H1 (cell line): ENCODE measurements around the gene VPS13A. TPM values are rescaled to one million over a fixed set of nuclear protein-coding genes. Genes with fewer than 3 reads are reported as not detected.

Experiments
- CTCF ChIA-PET: fragments of 300-600 bp; sonication (Branson Sonifier 250); formaldehyde crosslinking; loops from one replicate; lab custom pipeline; 2021; ENCODE audit not compliant: partially characterized antibody; lab: Charles Lee
- POLR2A ChIA-PET: fragments of 300-600 bp; sonication (Branson Sonifier 250); formaldehyde crosslinking; loops from one replicate; lab custom pipeline; 2021; ENCODE audit warnings: inconsistent platforms; ENCODE audit not compliant: partially characterized antibody; lab: Charles Lee
- DNase-seq, 2 experiments: peaks; one replicate each; pipeline versions ENCODE4 v3.0.0 to v3.0.0-alpha.2; 2010 to 2022; ENCODE audit warnings: low spot score in 2 of 2, low read depth in 1 of 2, mixed read lengths in 1 of 2
- FAIRE-seq: peaks from 2 replicates; lab custom pipeline; 2011; peaks lifted over from hg19 to GRCh38; lab: Jason Lieb, UNC
- H2AFZ ChIP-seq: 2 replicates; pipeline ENCODE4 v1.8.1; 2012; ENCODE audit warnings: low read length, inconsistent platforms
- H2AK5ac ChIP-seq: 2 replicates; pipeline ENCODE4 v1.6.1; 2013; ENCODE audit warnings: low read depth, low read length
- H2BK120ac ChIP-seq: replicated peaks from 2 replicates; pipeline ENCODE3; 2013; ENCODE audit warnings: low read depth, low read length, inconsistent platforms
- H2BK12ac ChIP-seq: 2 replicates; pipeline ENCODE4 v1.6.1; 2013; ENCODE audit warnings: low read depth, low read length
- H2BK15ac ChIP-seq: 2 replicates; pipeline ENCODE4 v1.6.1; 2013; ENCODE audit warnings: low read length
- H2BK20ac ChIP-seq: 2 replicates; pipeline ENCODE4 v1.6.1; 2013; ENCODE audit warnings: low read length
- H2BK5ac ChIP-seq: 2 replicates; pipeline ENCODE4 v1.6.1; 2013; ENCODE audit warnings: low read depth, low read length
- H3K14ac ChIP-seq: 2 replicates; pipeline ENCODE4 v1.6.1; 2013; ENCODE audit warnings: inconsistent platforms; ENCODE audit not compliant: insufficient read length
- H3K18ac ChIP-seq: 2 replicates; pipeline ENCODE4 v1.6.1; 2013; ENCODE audit warnings: low read length; ENCODE audit errors: extremely low read depth
- H3K23ac ChIP-seq: 2 replicates; pipeline ENCODE4 v1.6.1; 2013; ENCODE audit warnings: inconsistent platforms; ENCODE audit not compliant: insufficient read length
- H3K23me2 ChIP-seq: 2 replicates; pipeline ENCODE4 v1.6.1; 2013; ENCODE audit warnings: low read depth, low read length
- H3K27ac ChIP-seq: 2 replicates; pipeline ENCODE4 v1.6.1; 2011; ENCODE audit warnings: low read depth, low read length, inconsistent platforms
- H3K27me3 ChIP-seq, 4 experiments: replicated peaks in 1 of 4; 1 replicate in 1 of 4; 2 replicates in 3 of 4; pipeline versions ENCODE4 v1.6.1 to v1.8.1; 2011 to 2013; ENCODE audit warnings: low read length in 3 of 4, mild to moderate bottlenecking in 3 of 4, inconsistent platforms in 2 of 4, mixed read lengths in 2 of 4, moderate library complexity in 1 of 4; ENCODE audit not compliant: control insufficient read depth in 3 of 4, insufficient read depth in 3 of 4; ENCODE audit errors: extremely low read depth in 1 of 4
- H3K36me3 ChIP-seq, 4 experiments: 2 replicates each; pipeline versions ENCODE4 v1.6.1 to v1.8.1; 2011 to 2013; ENCODE audit warnings: mild to moderate bottlenecking in 4 of 4, low read length in 3 of 4, moderate library complexity in 2 of 4, control low read depth in 1 of 4, inconsistent platforms in 1 of 4; ENCODE audit not compliant: insufficient read depth in 4 of 4, control insufficient read depth in 2 of 4
- H3K4ac ChIP-seq: replicated peaks from 2 replicates; pipeline ENCODE3; 2013; ENCODE audit warnings: low read length, low read depth, mixed read lengths, inconsistent platforms; ENCODE audit not compliant: insufficient read length
- H3K4me1 ChIP-seq, 4 experiments: replicated peaks in 1 of 4; 1 replicate in 1 of 4; 2 replicates in 3 of 4; pipeline versions ENCODE4 v1.6.1 to v1.8.1; 2011 to 2013; ENCODE audit warnings: low read length in 3 of 4, inconsistent platforms in 2 of 4, mixed read lengths in 1 of 4; ENCODE audit not compliant: insufficient read depth in 4 of 4, control insufficient read depth in 3 of 4
- H3K4me2 ChIP-seq, 2 experiments: 2 replicates each; pipeline versions ENCODE4 v1.6.1 to v1.8.1; 2011 to 2013; ENCODE audit warnings: low read depth in 2 of 2, low read length in 2 of 2, control low read depth in 1 of 2, inconsistent platforms in 1 of 2, mild to moderate bottlenecking in 1 of 2; ENCODE audit not compliant: insufficient read depth in 1 of 2
- H3K4me3 ChIP-seq, 4 experiments: fragments of 200-600, 300-600 bp in 1 of 4; sonication (generic), shearing (Covaris generic), sonication (Bioruptor Twin) in 1 of 4; 2 replicates each; pipeline versions ENCODE4 v1.5.1 to v1.8.1; 2011 to 2016; ENCODE audit warnings: low read length in 4 of 4, low read depth in 3 of 4, control low read depth in 2 of 4, inconsistent platforms in 2 of 4, mild to moderate bottlenecking in 2 of 4, mixed read lengths in 1 of 4, moderate library complexity in 1 of 4; ENCODE audit not compliant: insufficient read depth in 2 of 4; ENCODE audit errors: extremely low read depth in 1 of 4
- H3K56ac ChIP-seq: replicated peaks from 2 replicates; pipeline ENCODE3; 2013; ENCODE audit warnings: low read depth, mild to moderate bottlenecking, mixed read lengths, low read length, inconsistent platforms; ENCODE audit not compliant: insufficient read length
- H3K79me1 ChIP-seq: 2 replicates; pipeline ENCODE4 v1.6.1; 2013; ENCODE audit warnings: low read depth, low read length, control low read depth
- H3K79me2 ChIP-seq, 2 experiments: 2 replicates each; pipeline versions ENCODE4 v1.6.1 to v1.8.1; 2012 to 2013; ENCODE audit warnings: low read length in 2 of 2, mild to moderate bottlenecking in 2 of 2, inconsistent platforms in 1 of 2; ENCODE audit not compliant: insufficient read depth in 2 of 2, control insufficient read depth in 1 of 2
- H3K9ac ChIP-seq, 4 experiments: replicated peaks in 1 of 4; 1 replicate in 1 of 4; 2 replicates in 3 of 4; pipeline versions ENCODE4 v1.6.1 to v1.8.1; 2011 to 2013; ENCODE audit warnings: low read depth in 3 of 4, low read length in 3 of 4, control low read depth in 2 of 4, mild to moderate bottlenecking in 2 of 4, moderate library complexity in 2 of 4, inconsistent platforms in 1 of 4; ENCODE audit errors: extremely low read depth in 1 of 4
- H3K9me3 ChIP-seq, 2 experiments: 2 replicates each; pipeline versions ENCODE4 v1.6.1 to v1.8.1; 2012 to 2013; ENCODE audit warnings: mild to moderate bottlenecking in 2 of 2, moderate library complexity in 2 of 2, control low read depth in 1 of 2, inconsistent platforms in 1 of 2, low read depth in 1 of 2, low read length in 1 of 2, mixed read lengths in 1 of 2; ENCODE audit not compliant: insufficient read depth in 2 of 2
- H4K20me1 ChIP-seq, 2 experiments: replicated peaks in 1 of 2; 2 replicates each; pipeline versions ENCODE3 to v1.8.1; 2011 to 2013; ENCODE audit warnings: inconsistent platforms in 2 of 2, low read length in 2 of 2, mild to moderate bottlenecking in 1 of 2; ENCODE audit not compliant: insufficient read depth in 2 of 2, control insufficient read depth in 1 of 2
- H4K5ac ChIP-seq: 2 replicates; pipeline ENCODE4 v1.6.1; 2013; ENCODE audit warnings: low read length, low read depth, mixed read lengths, inconsistent platforms; ENCODE audit not compliant: insufficient read length
- H4K8ac ChIP-seq: 2 replicates; pipeline ENCODE4 v1.8.0; 2013; ENCODE audit warnings: mild to moderate bottlenecking, moderate library complexity, low read length, inconsistent platforms; ENCODE audit not compliant: insufficient read depth; ENCODE audit errors: extremely low read depth
- H4K91ac ChIP-seq: replicated peaks from 2 replicates; pipeline ENCODE3; 2013; ENCODE audit warnings: low read length, mixed read lengths, inconsistent platforms; ENCODE audit not compliant: insufficient read length
- BRCA1 ChIP-seq: IDR thresholded peaks from 2 replicates; pipeline ENCODE4 v1.6.1; 2012; ENCODE audit warnings: low read depth, low read length, improper control_type of control experiment
- EZH2 ChIP-seq: fragments of 200-600 bp; sonication (generic); IDR thresholded peaks from 2 replicates; pipeline ENCODE4 v1.7.1; 2012; ENCODE audit warnings: low read depth, mild to moderate bottlenecking, moderate library complexity, low read length, inconsistent platforms; ENCODE audit not compliant: severe bottlenecking
- HDAC2 ChIP-seq, 2 experiments: fragments of 300-600 bp in 1 of 2; sonication (generic) in 1 of 2; IDR thresholded peaks; 2 replicates each; pipeline ENCODE4 v1.6.1; 2011 to 2012; ENCODE audit warnings: low read depth in 2 of 2, low read length in 2 of 2, mild to moderate bottlenecking in 2 of 2, moderate library complexity in 2 of 2, borderline replicate concordance in 1 of 2, inconsistent platforms in 1 of 2
- KDM1A ChIP-seq: fragments of 200-600, 300-600 bp; sonication (generic); IDR thresholded peaks from 2 replicates; pipeline ENCODE4 v1.7.1; 2016; ENCODE audit warnings: mild to moderate bottlenecking, low read length, borderline replicate concordance
- SAP30 ChIP-seq: fragments of 300-600 bp; sonication (generic); IDR thresholded peaks from 2 replicates; pipeline ENCODE4 v1.7.1; 2012; ENCODE audit warnings: low read length, moderate library complexity, mild to moderate bottlenecking, inconsistent platforms; ENCODE audit not compliant: insufficient read depth, insufficient replicate concordance
- SRF ChIP-seq: IDR thresholded peaks from 2 replicates; pipeline ENCODE4 v1.6.1; 2011; ENCODE audit warnings: mild to moderate bottlenecking, low read depth, low read length, moderate library complexity
- WGBS, 2 experiments: shearing (Covaris generic) in 1 of 2; methylation state at CpG; one replicate each; pipeline versions ENCODE4 v1.1.6 to v1.1.7; 2013 to 2015; ENCODE audit warnings: low lambda C conversion rate in 2 of 2, mixed read lengths in 2 of 2, inconsistent platforms in 1 of 2, low coverage in 1 of 2, missing lambda C conversion rate in 1 of 2; ENCODE audit not compliant: insufficient replicate concordance in 2 of 2, insufficient coverage in 1 of 2, insufficient read length in 1 of 2; ENCODE audit errors: extremely low coverage in 1 of 2, missing lambda C conversion rate in 1 of 2; 5-methylcytosine and 5-hydroxymethylcytosine counted together
- polyA plus RNA-seq, 7 experiments: library from polyadenylated mRNA; depleted of rRNA in 3 of 7; stranded (reverse) in 5 of 7; unstranded in 2 of 7; fragments of >200 nt in 5 of 7; fragments of 200-250 nt in 2 of 7; gene quantifications; 1 replicate in 5 of 7; 2 replicates in 1 of 7; 4 replicates in 1 of 7; pipeline versions ENCODE4 v1.2.1 to v1.2.3, GENCODE V29; 2011 to 2013; ENCODE audit warnings: missing spikeins in 2 of 7, mixed read lengths in 2 of 7
- total RNA-seq: library from RNA; stranded (reverse); fragmentation: NEBNext Ultra II Directional; extraction: Animal tissue kit (Norgen Biotek cat#: 25700); gene quantifications from 2 replicates; pipeline ENCODE4 v1.2.1, GENCODE V29; 2021

The VPS13A gene
- total and polyA plus RNA-seq, 2 of the 8 experiments (the other 6 are each of a cell fraction or from before 2014, with no cell fraction given): 6.0 to 36.5 TPM

- H3K27me3 ChIP-seq: no peaks in the 10 kb centered on the region
- POLR2A ChIA-PET: no interaction called here
- WGBS, 2 experiments: 96% methylated on average over 4 of the region's 4 CpGs; no CpG with 5 or more reads in 1 of the 2 experiments
These were observed 272.7 kb downstream of the VPS13A start for GRCh38 chr9:77450085-77450475.

More at GRCh38 chr9:77450085-77450475, 272.7 kb downstream of the VPS13A start:
- no peaks in the 10 kb centered on the region for H3K36me3 ChIP-seq
- H2BK12ac ChIP-seq: no peak overlapping the region
- no peaks in the 10 kb centered on the region for H3K79me1 ChIP-seq
- H3K18ac ChIP-seq: no peak overlapping the region
- H3K4me1 ChIP-seq: peaks cover 0 to 2% (median 0%) of the 10 kb centered on the region in 4 experiments; a peak in 1 of 7 replicates
- H4K8ac ChIP-seq: no peak overlapping the region
- H4K20me1 ChIP-seq: no peaks in the 10 kb centered on the region
- no peak overlapping the region for H3K23ac ChIP-seq
- no peak overlapping the region for H2BK120ac ChIP-seq
- no peak overlapping the region for H3K4me3 ChIP-seq
- peaks cover 2% of the 10 kb centered on the region; the same call in 1 of the 2 replicates for H3K23me2 ChIP-seq
- H3K4me2 ChIP-seq: no peak overlapping the region
- TF ChIP-seq SAP30: no peak
- no peak for TF ChIP-seq BRCA1
- no peak for TF ChIP-seq KDM1A
- TF ChIP-seq HDAC2 (IDR thresholded peaks at IDR 0.05; ENCODE audit: borderline replicate concordance in 1 of 2, low read depth in 2 of 2, low read length in 2 of 2): no peak
- TF ChIP-seq SRF: no peak
- no peak for TF ChIP-seq EZH2
- H2BK15ac ChIP-seq: no peak overlapping the region
- no peak overlapping the region for H2AK5ac ChIP-seq
- no peaks in the 10 kb centered on the region for H3K79me2 ChIP-seq
- DNase-seq: no peak
- H2BK20ac ChIP-seq: no peak overlapping the region
- no peak overlapping the region for H4K5ac ChIP-seq
- H3K14ac ChIP-seq: no peak overlapping the region
- no peak overlapping the region for H3K27ac ChIP-seq
- CTCF ChIA-PET: interaction anchor here (1.2 to 14.6 kb wide), 3 partner anchors 12 to 39 kb away, joined by 4 to 384 read pairs (median 5); no protein-coding TSS in a partner anchor
- H4K91ac ChIP-seq: no peak overlapping the region
- FAIRE-seq: no peak
- H3K9me3 ChIP-seq: no peaks in the 10 kb centered on the region
- no peak overlapping the region for H3K9ac ChIP-seq
- no peak overlapping the region for H3K4ac ChIP-seq
- no peak overlapping the region for H2AFZ ChIP-seq
- H2BK5ac ChIP-seq: no peak overlapping the region
- H3K56ac ChIP-seq: no peak overlapping the region
